Measurements from ENCODE around the gene TJP1. TPM values are rescaled to one million over a fixed set of nuclear protein-coding genes. Genes with fewer than 3 reads are reported as not detected.

The TJP1 gene
- polyA plus RNA-seq, 1 experiment = 99.6 TPM

- peak; percentile 27; the same call in 1 of the 2 replicates for TF ChIP-seq CTCF (IDR thresholded peaks at IDR 0.05; ENCODE audit: low read depth, low read length)
- Histone ChIP-seq H3K4me3 (ENCODE audit: low read depth, low read length) (no peak overlapping the region), H3K9me3 (ENCODE audit: control insufficient read depth, insufficient read depth, low read length) (peaks cover 3% of the 10 kb centered on the region; the same call in 1 of the 2 replicates), H3K27ac (ENCODE audit: low read depth, low read length) (no peak overlapping the region), H3K27me3 (ENCODE audit: control insufficient read depth, insufficient read depth, low read length) (no peaks in the 10 kb centered on the region)
- CTCF ChIA-PET = no interaction called here
- DNase-seq (ENCODE audit: low read depth, low spot score) = no peak
- POLR2A ChIA-PET = no interaction called here
Measured at GRCh38 chr15:29692527-29692926, 129.7 kb downstream of the TJP1 start.

- POLR2A ChIA-PET = no interaction called here
- peaks cover 3% of the 10 kb centered on the region; the same call in 1 of the 2 replicates for H3K9me3 ChIP-seq (ENCODE audit: control insufficient read depth, insufficient read depth, low read length)
- H3K27me3 ChIP-seq (ENCODE audit: control insufficient read depth, insufficient read depth, low read length) = no peaks in the 10 kb centered on the region
- H3K4me3 ChIP-seq (ENCODE audit: low read depth, low read length) = no peak overlapping the region
- H3K27ac ChIP-seq (ENCODE audit: low read depth, low read length) = peak overlapping the region; percentile 11
- CTCF ChIA-PET = no interaction called here
- no peak for DNase-seq (ENCODE audit: low read depth, low spot score)
- no peak for TF ChIP-seq CTCF (IDR thresholded peaks at IDR 0.05; ENCODE audit: low read depth, low read length)
Measured at GRCh38 chr15:29690765-29691475, 131.3 kb downstream of the TJP1 start.

- POLR2A ChIA-PET = interaction anchor here (0.7 kb wide), 1 partner anchor 54 kb away, joined by 3 read pairs; no protein-coding TSS in a partner anchor
- CTCF ChIA-PET = no interaction called here
Measured at GRCh38 chr15:29689287-29689986, 132.8 kb downstream of the TJP1 start.

GRCh38 chr15:29688506-29689286 lies 133.6 kb downstream of the TJP1 start:
- H3K4me3 ChIP-seq (ENCODE audit: low read depth, low read length) = no peak overlapping the region
- no peak for DNase-seq (ENCODE audit: low read depth, low spot score)
- H3K27ac ChIP-seq (ENCODE audit: low read depth, low read length) = no peak overlapping the region
- ChIA-PET POLR2A (no interaction called here), CTCF (no interaction called here)
- peaks cover 3% of the 10 kb centered on the region; the same call in 1 of the 2 replicates for H3K9me3 ChIP-seq (ENCODE audit: control insufficient read depth, insufficient read depth, low read length)
- TF ChIP-seq CTCF (IDR thresholded peaks at IDR 0.05; ENCODE audit: low read depth, low read length) = no peak
- H3K27me3 ChIP-seq (ENCODE audit: control insufficient read depth, insufficient read depth, low read length) = no peaks in the 10 kb centered on the region

More at GRCh38 chr15:29689287-29689986, 132.8 kb downstream of the TJP1 start:
- TF ChIP-seq CTCF (IDR thresholded peaks at IDR 0.05; ENCODE audit: low read depth, low read length) = no peak
- no peaks in the 10 kb centered on the region for H3K27me3 ChIP-seq (ENCODE audit: control insufficient read depth, insufficient read depth, low read length)
- DNase-seq (ENCODE audit: low read depth, low spot score) = no peak
- H3K9me3 ChIP-seq (ENCODE audit: control insufficient read depth, insufficient read depth, low read length) = peaks cover 3% of the 10 kb centered on the region; the same call in 1 of the 2 replicates
- no peak overlapping the region for H3K27ac ChIP-seq (ENCODE audit: low read depth, low read length)
- H3K4me3 ChIP-seq (ENCODE audit: low read depth, low read length) = no peak overlapping the region
